CD4-positive, alpha-beta T cell treated with Interleukin-17A for 4 hours (primary cell): Measurements from ENCODE around the gene SLC6A12.
"Not testable (repeated sequence)": the region's sequence is repeated elsewhere in the genome, so short reads cannot be mapped to it uniquely, and the experiment has no call there.

ENCODE experiments used
- DNase-seq: peaks from one replicate; pipeline ENCODE4 v3.0.0-alpha.2; 2020; ENCODE audit warnings: mixed read lengths

Gene SLC6A12

DNA sequence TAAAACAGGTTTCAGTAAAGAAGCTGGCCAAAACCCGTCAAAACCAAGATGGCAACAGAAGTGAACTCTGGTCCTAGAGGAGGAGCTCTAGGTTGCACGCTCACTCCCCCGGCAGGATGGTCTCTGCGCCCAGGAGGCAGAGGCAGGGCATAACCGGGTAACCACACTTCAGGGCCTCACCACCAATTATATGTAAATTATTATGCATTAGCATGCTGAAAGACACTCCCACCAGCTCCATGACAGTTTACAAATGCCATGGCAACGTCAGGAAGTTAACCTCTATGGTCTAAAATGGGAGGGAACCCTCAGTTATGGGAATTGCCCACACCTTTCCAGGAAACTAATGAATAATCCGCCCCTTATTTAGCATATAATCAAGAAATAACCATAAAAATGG lies 20.1 kb upstream of the SLC6A12 start:
- DNase-seq: no peak

DNA sequence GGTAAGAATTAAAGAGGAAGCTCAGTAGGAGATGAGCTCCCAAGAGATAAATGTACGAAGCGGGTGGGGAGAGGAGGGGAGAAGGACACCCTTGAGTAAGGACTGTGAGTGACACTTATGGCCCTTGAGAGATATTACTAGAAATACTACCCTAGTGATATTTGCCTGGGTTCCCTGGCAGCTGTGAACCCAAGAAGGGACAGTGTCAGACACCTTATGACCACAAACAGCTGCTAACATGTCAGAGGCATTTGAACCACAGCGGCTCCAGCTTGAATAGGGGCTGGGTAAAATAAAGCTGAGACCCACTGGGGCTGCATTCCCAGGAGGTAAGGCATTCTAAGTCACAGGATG lies 19.6 kb upstream of the SLC6A12 start:
- no peak for DNase-seq

DNA sequence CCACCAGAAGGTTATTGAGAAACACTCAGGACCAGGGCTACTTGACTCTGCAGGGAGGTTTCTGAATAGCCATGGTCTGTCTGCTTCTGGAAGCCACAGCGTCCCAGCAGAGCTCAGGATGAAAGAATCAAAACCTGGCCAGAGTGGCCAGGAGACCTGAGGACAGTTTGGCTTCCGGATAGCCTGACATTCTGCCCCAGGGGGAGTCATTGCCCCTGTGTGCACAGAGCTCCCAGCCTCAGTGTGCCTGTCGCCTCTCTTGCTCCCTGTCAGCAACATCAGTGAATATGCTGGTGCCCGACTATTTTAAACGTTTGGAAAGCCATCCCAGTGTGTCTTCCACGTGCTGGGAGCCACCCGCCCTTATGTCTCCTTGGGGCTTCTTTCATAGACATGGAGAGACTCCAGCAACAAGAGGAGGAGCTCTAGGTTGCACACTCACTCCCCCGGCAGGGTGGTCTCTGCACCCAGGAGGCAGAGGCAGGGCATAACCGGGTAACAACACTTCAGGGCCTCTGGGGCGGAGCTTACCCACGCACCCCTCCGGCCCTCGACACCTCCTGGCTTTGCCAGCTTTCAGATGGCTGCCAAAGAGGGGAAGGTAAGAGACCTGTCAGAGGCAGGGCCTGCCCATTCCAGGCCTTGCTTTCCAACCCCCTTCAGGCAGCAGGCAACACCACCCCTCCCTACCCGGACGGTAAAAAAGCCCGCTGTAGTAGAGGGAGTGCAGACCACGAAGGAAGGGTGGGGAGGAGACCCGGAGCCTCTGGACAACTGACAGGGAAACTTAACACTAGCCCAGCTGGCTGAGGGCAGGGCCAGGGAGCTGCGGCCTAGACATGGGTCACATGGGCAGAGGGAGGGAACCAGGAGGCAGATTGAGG lies 19.0 kb upstream of the SLC6A12 start:
- DNase-seq: no peak

DNA sequence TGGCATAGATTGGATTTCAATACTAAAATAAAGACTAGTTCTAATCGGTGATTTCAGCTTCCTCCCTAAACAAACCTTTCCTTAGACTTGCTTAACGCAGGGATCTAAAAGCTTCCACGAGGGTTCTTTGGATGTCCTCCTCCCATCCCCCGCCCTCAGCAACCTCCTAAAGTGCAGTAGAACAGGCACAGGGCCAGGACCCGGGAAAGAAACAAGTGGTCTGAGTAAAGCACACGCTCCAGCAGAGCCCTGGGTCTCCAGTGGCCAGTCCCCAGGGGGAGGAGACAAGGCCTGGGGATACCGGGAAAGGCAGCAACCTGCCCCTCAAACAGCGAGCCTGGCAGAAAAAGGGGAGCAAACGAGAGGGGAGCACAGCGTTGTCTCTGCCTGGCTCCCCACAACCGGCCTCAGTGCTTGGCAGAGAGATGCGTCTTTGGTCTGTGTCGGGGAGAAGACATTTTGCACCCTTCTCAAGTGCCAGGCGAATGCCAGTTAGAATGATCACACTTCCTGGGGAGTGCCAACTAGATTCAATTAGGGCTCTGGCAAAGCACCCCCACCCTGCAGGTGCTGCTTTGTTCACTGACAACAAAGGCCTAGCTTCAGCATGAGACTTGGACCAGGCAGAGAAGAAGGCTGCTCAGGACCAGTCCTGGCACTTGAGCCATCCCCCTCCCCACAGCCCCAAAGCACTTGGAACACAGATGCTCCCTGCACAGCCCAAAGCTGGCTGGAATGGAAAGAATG lies 17.1 kb upstream of the SLC6A12 start:
- no peak for DNase-seq

DNA sequence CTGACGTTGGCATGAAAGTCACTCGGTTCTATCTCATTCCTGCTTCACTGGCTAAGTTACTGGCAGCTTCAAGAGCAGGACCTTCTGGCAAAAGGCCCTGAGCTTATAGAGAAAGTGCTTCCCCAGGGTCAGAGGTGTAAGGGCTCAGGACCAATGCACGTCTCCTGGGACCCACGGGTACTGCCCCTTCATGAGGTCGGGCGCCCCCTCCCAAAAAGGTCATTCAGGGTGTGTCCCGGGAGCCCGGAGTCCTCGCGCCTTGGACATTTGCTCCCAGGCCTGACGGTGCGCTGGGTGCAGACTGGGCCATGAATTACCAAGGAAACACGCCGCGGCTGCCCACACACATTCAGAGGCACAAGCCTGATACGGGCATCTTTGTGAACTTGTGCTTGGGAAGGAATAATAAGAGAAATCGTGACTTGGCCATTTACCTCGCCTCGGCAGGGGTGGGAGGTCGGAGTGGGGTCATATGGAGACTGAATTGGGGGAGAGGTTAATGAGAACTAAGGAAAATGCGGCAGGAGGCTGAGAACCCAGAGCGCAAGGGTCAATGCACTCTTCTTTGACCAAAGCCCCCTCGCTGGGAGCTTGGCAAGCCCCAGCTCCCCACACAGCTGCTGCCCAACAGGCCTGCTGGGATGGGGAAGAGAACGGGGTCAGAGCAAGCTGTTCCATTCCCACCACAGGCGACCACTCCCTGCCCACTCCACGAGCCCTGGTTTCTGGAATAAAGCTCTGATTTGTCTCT lies 15.7 kb upstream of the SLC6A12 start:
- no peak for DNase-seq

DNA sequence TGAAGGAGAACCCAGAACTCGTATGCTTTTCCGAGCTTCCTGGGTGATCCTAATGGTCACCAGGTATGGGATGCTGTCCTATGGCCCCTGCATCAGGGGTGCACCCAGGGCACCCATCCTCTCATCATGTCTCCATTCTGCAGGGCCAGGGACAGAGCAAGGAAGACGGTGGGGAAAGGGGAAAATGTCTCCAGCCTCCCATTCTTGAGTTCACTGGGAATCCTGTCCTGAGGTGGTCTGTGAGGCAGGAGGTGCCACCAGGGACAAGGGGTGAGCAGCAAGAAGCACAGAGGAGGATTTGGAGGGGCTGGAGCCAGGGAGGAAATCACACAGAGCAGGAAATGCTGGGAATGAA lies 14.9 kb upstream of the SLC6A12 start:
- no peak for DNase-seq

DNA sequence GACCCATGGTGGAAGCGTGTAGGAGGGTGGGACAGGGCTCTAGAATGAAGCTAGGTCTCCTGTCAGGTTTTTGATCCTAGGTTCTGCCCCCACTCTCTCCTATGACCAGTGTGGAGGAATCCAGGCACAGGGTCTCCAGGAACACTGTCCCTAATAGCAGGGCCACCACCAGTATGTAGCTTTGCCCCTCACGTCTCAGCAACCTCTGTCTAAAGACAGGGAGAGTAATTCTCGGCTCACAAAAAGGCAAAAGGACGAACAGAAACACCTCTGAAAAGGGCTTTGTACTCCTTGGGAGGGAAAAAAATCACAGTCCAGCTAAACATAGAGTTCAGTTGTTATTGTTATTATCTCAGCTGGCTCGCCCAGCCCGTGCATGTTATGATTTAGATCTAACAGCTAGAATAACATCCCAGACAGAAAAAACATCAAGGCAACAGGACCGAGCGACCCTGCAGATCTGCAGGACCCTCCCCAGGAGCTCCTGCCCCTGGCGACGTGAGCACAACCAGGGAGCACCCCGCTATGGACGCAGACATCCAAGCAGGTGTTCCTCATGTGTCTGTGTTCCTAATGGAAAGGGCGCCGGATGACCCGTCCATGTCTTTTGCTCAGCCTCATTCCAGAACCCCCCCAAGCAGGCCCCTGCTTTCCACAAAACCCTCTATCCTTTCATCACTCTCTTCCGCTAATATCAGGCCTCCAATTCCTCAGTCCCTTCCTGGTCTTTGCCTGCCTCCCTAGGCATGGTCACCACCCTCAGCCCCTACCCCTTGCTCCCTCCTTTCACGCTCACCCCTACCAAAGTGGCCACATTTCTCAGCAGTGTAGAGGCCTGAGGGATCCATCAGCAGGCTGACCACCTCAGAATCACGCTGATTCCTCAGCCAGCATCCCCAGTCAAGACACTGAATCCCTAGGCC lies 14.2 kb upstream of the SLC6A12 start:
- no peak for DNase-seq

DNA sequence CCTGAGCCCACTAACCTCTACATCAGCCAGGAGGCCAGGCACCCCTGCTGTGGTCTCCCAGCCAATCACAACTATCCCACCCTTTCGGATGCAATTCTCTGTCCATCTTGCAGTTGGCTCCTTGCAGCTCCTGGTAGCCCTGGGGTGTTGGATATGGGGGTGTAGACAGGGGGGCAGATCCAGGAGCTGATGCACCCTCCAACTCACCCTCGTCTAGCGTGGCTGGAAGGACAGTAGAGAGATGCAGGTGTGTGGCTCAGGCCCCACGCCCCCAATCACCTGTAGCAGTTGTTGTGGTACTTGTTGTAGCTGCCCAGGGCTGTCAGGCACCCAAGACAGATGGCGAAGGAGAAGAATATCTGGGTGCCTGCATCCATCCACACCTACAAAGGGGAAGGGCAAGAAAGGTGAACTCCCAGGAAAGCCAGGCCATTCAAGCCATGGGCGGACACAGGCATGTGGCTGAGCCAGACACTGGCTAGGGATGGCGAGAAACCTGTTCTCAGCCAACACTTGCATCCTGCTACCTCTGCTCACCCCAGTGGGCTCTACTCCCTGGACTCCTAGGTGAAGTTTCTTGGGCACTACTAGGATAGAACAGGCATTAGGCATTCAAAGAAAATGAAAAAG lies 13.4 kb upstream of the SLC6A12 start:
- no peak for DNase-seq

DNA sequence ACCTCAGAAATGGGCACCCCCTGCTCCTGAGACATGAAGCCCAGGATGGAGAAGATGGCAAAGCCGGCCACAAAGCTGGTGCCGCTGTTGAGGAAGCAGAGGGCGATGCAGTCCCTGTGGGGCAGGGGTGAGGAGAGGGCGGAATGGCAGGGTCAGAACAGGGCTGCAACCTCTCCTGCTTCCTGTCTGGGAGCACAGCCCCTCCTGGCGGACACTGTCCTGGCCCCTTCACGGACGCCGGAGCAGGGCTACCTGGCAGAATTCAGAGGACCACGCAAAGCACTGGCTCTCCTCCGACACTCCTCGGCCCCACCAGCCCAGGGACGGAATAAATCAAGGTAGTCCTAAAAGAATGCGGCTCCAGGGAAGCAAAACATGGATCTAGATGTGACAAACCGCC lies 12.4 kb upstream of the SLC6A12 start:
- DNase-seq: no peak

DNA sequence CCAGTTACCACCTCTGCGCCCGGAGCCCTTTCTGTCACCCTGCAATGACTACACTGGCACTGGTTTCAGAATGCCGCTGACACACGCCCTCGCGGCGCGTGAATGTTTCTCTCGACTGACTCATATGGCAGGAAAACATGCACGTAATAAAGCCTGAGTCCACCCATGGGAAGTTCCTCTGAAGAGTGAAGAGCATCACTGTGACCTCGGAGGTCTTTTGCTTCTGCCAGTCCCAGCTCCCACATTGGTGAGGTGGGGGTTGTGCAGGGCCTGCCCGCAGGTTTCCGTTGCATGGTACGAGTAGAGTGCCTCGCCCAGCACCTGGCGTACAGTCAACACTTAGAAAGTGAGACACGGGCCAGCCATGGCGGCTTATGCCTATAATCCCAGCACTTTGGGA lies 11.1 kb upstream of the SLC6A12 start:
- DNase-seq: no peak

DNA sequence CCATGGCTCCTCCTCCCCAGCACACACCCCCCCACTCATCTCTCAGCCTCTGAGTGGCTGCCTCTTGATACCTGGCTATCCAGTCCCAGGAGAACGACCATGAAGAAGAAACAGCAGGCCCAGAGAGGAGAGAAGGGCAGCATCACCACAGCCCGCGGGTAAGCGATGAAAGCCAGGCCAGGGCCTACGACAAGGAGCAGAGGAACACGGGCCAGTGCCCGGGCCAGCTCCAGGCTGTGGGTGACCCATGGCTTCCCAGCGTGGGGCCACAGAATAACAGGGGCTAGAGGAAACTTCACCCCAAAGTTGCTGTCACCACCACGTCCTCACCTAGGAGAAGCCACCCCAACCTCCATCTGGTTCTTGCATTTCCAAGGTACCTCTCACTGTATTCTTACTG lies 10.4 kb upstream of the SLC6A12 start:
- no peak for DNase-seq

DNA sequence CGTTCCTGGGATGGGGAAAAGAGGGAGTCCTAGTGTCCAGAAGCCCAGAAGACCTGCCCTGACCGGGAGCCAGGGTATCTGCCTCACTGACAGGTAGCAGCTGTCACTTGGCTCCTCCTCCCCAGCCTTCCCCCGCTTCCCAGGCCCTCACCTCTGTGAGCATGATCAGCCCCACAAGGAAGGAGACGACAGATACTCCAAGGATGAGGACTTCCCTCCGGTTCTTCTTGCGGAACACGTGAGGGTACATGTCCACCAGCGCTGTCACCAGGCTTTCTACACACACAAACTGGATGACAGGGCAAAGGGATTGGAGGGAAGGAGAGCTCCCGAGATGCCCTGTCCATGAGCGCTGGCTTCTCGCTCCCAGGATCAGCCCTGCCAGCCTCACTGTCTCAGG lies 9.9 kb upstream of the SLC6A12 start:
- no peak for DNase-seq

DNA sequence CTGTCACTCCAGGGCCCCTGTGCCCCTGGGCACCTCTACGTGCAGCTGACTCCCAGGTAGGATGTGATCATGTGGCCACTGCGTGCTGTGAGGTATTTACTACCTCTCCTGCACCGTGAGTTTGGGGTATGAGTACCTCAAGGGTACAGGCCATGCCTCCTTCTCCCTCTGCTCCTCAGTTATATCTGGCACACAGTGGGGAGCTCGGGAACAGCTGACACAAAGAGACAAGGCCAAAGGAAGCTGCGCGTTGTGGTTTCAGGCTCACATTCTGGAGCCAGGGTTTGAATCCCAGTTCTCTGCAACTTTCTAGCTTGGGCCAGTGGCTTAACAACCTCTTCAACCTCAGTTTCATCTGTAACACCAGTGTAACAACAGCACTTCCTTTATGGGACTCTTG lies 7.8 kb upstream of the SLC6A12 start:
- no peak for DNase-seq

DNA sequence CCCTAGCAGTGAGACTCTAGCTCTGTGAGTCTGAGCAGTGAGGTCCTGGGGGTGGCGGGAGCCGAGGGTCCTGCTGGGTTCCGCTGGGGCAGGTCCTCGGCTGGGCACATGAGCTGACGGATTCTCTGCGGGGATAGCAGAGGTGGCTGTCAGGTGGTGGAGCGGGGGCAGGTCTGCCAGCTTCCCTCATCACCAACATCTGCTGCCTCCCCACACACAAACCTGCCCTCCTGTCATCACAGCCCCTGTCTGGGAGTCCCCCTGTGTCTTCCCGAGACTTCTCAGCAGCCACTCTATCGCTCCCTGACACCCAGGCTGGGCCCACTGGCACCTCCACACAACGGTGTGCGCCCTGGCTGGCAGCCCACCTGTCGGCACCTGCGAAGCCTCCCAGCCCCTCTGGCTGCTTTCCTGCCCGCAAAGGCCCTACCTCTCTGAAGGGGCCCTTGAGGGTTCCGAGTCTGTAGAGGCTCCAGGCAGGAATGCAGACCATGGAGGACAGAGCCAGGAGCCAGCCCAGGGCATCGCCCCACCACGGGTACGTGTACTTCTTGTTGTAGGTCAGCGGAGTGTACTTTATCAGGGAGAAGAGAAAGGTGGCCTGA lies 7.1 kb upstream of the SLC6A12 start:
- DNase-seq: no peak

DNA sequence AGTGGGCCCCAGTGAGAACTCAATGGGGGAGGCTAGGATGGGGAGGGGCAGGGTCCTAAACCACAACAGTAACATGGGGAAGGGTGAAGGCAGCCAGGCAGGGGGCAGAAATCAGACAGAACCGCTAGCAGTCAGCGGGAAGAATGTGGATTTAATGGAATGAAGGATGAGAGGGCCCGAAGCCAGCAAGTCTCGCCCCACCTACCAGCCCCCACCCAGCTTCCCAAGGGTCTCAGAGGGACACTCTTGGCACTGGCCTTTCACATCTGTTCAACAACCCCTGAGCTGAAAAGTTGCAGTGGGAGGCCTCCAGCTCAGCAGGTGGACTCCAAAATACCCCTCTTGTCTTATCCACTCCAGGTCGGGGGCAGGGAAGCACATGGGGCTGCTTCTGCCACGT lies 6.5 kb upstream of the SLC6A12 start:
- no peak for DNase-seq

DNA sequence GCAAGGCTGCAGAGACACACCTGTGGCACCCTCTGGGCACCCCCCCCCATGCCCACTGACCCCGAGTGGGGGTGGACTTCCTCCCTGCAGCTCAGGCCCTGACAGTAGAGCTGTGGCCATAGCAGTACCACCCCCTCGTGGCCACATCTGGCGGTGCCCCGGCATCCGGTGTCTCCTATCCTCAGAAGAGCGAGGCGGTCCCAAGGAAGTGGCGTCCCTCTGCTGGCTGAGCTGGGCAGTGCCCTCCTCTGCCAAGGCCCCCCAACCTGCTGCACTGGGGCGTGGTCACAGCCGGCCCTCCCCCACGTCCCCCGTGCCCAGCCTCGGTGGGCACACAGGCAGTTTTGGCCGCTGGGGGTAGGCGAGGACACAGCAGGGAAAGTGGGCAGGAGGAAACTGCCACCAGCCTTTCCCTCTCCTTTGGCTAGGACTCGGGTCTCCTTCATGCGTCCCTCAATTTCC lies 6.0 kb upstream of the SLC6A12 start:
- peak; percentile 26 for DNase-seq

DNA sequence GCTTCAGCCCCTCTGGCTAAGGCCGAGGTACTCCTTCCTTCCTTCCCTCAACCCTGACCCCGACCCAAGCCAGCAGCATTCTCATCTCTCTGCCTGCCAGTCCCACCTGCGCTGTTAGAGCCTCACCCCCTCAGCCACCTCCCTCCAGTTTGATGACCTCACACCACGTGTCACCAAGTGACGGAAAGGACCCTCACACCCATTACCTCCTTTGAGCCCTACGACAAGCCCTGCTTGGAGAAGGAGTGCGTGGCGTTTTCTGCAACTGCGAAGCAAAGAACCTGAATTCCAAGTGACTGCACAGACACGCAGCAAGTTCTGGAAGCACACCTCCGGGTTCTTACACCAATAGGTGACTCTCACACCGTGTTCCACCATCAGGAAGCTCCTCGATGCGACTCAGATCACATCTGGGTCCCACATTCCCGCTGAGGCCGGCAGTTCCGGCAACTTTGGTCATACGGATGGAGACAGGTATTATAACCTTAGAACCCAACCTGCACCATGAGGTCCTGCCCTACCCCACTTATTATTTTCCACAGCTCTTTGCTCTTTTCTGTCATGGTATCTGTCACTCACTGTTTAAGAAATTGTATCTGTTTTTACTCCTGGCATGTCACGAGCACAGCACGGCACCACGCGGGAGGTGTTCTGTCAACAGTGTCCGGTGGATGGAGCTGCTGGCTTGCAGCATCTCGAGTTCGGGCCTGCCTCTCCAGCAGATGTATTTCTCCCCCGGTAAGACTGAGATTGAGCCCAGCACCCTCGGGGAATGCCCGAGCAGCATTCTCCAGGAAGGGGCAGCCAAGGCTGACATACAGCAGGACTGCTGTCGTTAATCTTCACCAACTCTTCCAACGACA lies 5.0 kb upstream of the SLC6A12 start:
- no peak for DNase-seq

DNA sequence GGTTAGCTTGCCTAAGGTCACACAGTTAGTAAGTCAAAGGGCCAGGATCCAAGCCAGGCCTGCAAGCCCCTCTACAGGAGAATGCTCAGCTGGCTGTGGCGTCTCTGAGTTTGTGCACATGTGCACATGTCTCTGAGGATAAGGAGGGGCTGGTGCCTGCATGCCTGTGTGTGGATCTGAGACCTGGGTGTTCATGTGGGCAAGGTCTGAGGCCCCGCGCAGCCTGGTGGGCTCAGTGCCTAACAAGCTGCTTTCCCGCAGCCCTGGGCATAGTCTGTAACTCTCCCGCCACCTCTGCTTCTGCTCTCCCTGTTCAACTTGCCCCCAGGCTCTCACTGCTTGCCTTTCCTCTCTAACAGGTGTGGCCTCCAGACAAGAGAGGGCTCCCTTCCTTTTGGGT lies 4.3 kb upstream of the SLC6A12 start:
- DNase-seq: no peak

DNA sequence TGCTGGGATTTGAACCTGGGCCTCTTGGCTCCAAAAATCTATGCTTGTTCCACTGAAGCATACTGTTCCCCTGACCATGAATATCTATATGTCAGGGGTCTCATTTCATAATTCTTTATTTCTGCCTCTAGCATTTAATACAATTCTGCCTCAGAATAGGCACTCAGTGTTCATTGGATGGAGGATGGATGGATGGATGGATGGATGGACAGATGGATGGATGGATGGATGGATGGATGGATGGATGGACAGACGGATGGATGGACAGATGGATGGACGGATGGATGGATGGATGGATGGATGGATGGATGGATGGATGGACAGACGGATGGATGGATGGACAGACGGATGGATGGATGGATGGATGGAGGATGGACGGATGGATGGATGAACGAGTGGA lies 3.1 kb upstream of the SLC6A12 start:
- DNase-seq: not testable (repeated sequence)

DNA sequence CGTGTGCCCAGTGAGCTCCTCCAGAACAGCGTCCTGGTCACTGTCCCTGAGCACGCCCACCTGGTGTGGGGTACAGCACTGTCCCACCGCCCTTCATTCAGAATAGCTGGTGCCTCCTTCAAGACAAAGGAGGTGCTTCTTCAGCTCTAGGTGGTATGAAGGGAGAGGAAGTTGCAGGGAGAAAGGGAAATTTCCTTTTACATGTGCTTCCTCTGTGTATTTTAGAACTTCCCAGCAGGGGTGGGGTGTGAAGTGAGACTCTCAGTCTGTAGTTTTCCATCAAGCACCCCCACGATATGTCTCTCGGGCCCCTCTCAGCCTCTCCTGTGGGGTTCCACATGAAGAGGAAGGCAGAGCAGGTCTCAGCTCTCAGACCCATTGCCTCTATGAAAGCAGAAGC lies 1.2 kb upstream of the SLC6A12 start:
- DNase-seq: no peak

DNA sequence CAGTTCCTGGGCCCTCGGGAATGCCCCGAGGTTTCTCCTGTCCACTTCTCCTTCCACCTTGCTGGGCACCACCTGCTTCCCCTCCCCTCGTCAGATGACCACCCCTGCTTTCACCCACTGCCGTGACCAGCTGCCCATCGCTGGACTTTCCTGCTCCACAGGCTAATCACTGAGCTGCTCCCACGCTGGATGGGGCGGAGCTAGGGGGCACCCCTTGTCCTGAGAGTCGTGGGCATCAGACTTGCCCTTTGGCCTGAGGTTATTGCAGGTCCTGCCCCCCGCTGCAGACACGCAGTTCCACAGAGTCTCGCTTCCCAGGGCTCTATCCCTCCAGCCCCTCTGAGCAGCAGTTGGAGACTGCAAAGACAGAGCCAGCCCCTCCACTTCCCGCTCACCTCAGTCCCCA lies 427 bp downstream of the SLC6A12 start:
- DNase-seq: no peak
